ENCODE measurements around the gene VTI1A. TPM values are rescaled to one million over a fixed set of nuclear protein-coding genes. Genes with fewer than 3 reads are reported as not detected.
A peak's percentile ranks its signal among the peaks of the same experiment; 100 is the strongest.

Gene VTI1A
- total and polyA plus RNA-seq, 9 of the 15 experiments (the other 6 are each of a cell fraction or from before 2014, with no cell fraction given), result 9.3 to 21.4 (median 16.0) TPM

- no peak for DNase-seq (ENCODE audit: extremely low read depth in 1 of 4, low spot score in 3 of 4)
- H4K20me1 ChIP-seq (replicated peaks; ENCODE audit: control insufficient read depth, insufficient read depth, low read length), result no peaks in the 10 kb centered on the region; the same call in 1 of the 2 replicates
- no peak overlapping the region for H3K4me3 ChIP-seq
- H3K9me3 ChIP-seq (replicated peaks; ENCODE audit: control insufficient read depth, insufficient read depth, low read depth, low read length), result no peaks in the 10 kb centered on the region; the same call in 1 of the 2 replicates
- ATAC-seq, result no peak
- no peaks in the 10 kb centered on the region for H3K9me1 ChIP-seq (ENCODE audit: control insufficient read depth, insufficient read depth, low read length)
- CTCF ChIA-PET (ENCODE audit: low intra/inter-chr PET ratio), result no interaction called here
- H3K79me2 ChIP-seq (ENCODE audit: control insufficient read depth, insufficient read depth, low read length), result no peaks in the 10 kb centered on the region
- BruUV-seq (replicated peaks), result no TSS peak
- no peak overlapping the region for H3K27ac ChIP-seq (ENCODE audit: extremely low read depth, low read depth, low read length)
- POLR2A ChIA-PET, result no interaction called here
- no peak for TF ChIP-seq SNIP1 (IDR thresholded peaks at IDR 0.05; ENCODE audit: low read depth)
- no peak for TF ChIP-seq ZNF24 (IDR thresholded peaks at IDR 0.05)
- TF ChIP-seq TAF9B (IDR thresholded peaks at IDR 0.05; ENCODE audit: partially characterized antibody), result no peak
- TF ChIP-seq LCOR (CRISPR knock-in tag; IDR thresholded peaks at IDR 0.05), result no peak
- TF ChIP-seq CBX5 (IDR thresholded peaks at IDR 0.05; ENCODE audit: borderline replicate concordance, low read depth), result peak; percentile 25; the same call in 1 of the 2 replicates
- peak; percentile 30; the same call in 1 of the 2 replicates for TF ChIP-seq JUN (IDR thresholded peaks at IDR 0.05; ENCODE audit: borderline replicate concordance, low read depth, low read length)
- no peak for TF ChIP-seq JUN (CRISPR knock-in tag; IDR thresholded peaks at IDR 0.05; ENCODE audit: borderline replicate concordance)
- no peak for TF ChIP-seq POLR2B (IDR thresholded peaks at IDR 0.05; ENCODE audit: low read depth, partially characterized antibody)
- TF ChIP-seq JUND (IDR thresholded peaks at IDR 0.05; ENCODE audit: borderline replicate concordance, low read depth, low read length), result peak; percentile 49; the same call in 1 of the 2 replicates
- TF ChIP-seq JUND (tag; IDR thresholded peaks at IDR 0.05; ENCODE audit: borderline replicate concordance, low read depth, low read length), result peak; percentile 62; the same call in 1 of the 3 replicates
- 0 out of 2 replicates have a peak, but pooled peaks have one; percentile 49 for TF ChIP-seq TRIM28 (IDR thresholded peaks at IDR 0.05)
- no peak for TF ChIP-seq NKRF (IDR thresholded peaks at IDR 0.05; ENCODE audit: borderline replicate concordance)
- peak; percentile 22; the same call in 1 of the 2 replicates for TF ChIP-seq PKNOX1 (IDR thresholded peaks at IDR 0.05)
- TF ChIP-seq ZBTB9 (CRISPR knock-in tag; IDR thresholded peaks at IDR 0.05), result no peak
- TF ChIP-seq TRIM24 (IDR thresholded peaks at IDR 0.05), result peak; percentile 7 to 72; a peak in 2 of 4 replicates
- TF ChIP-seq GTF2F1 (IDR thresholded peaks at IDR 0.05; ENCODE audit: low read depth, low read length), result no peak
- no peak for TF ChIP-seq SP2 (IDR thresholded peaks at IDR 0.05; ENCODE audit: extremely low read depth, low read depth, low read length, poor library complexity, severe bottlenecking)
- TF ChIP-seq MEIS2 (IDR thresholded peaks at IDR 0.05; ENCODE audit: partially characterized antibody), result peak; percentile 39
- TF ChIP-seq NFE2 (IDR thresholded peaks at IDR 0.05; ENCODE audit: low read depth), result peak; percentile 13; the same call in 1 of the 2 replicates
- TF ChIP-seq ATF3 (IDR thresholded peaks at IDR 0.05), result peak; percentile 78
- no peak for TF ChIP-seq ATF3 (CRISPR knock-in tag; conservative IDR thresholded peaks at IDR 0.05)
- no peak overlapping the region for H2AFZ ChIP-seq (ENCODE audit: low read depth, low read length)
- H3K4me2 ChIP-seq (ENCODE audit: insufficient read depth, low read length), result no peak overlapping the region
- H3K9ac ChIP-seq (ENCODE audit: insufficient read depth in 1 of 2, low read depth in 2 of 2, low read length in 2 of 2), result no peak overlapping the region
- no peaks in the 10 kb centered on the region for H3K27me3 ChIP-seq (ENCODE audit: control insufficient read depth in 2 of 2, insufficient read depth in 2 of 2, low read length in 2 of 2)
- intact Hi-C loops (cut with micrococcal nuclease), result no loop called here
- in situ Hi-C loops (cut with MboI), result no loop called here
- no peak for FAIRE-seq
- H3K4me1 ChIP-seq (replicated peaks in 1 of 2; ENCODE audit: control insufficient read depth in 2 of 2, insufficient read depth in 2 of 2, low read length in 2 of 2), result no peaks in the 10 kb centered on the region
- H3K36me3 ChIP-seq (ENCODE audit: control insufficient read depth, insufficient read depth, low read length), result no peaks in the 10 kb centered on the region
These were observed 342.2 kb downstream of the VTI1A start for GRCh38 chr10:112789248-112789647.

Data from K562 (cell line).